Left hindlimb (tissue), 1 donor: ENCODE measurements around the gene SFR1.
A peak's percentile ranks its signal among the peaks of the same experiment; 100 is the strongest.
"Not testable (repeated sequence)": the region's sequence is repeated elsewhere in the genome, so short reads cannot be mapped to it uniquely, and the experiment has no call there.

Experiments used
- DNase-seq: peaks from one replicate; pipeline ENCODE4 v3.0.0-alpha.2; 2018

SFR1 gene

DNA sequence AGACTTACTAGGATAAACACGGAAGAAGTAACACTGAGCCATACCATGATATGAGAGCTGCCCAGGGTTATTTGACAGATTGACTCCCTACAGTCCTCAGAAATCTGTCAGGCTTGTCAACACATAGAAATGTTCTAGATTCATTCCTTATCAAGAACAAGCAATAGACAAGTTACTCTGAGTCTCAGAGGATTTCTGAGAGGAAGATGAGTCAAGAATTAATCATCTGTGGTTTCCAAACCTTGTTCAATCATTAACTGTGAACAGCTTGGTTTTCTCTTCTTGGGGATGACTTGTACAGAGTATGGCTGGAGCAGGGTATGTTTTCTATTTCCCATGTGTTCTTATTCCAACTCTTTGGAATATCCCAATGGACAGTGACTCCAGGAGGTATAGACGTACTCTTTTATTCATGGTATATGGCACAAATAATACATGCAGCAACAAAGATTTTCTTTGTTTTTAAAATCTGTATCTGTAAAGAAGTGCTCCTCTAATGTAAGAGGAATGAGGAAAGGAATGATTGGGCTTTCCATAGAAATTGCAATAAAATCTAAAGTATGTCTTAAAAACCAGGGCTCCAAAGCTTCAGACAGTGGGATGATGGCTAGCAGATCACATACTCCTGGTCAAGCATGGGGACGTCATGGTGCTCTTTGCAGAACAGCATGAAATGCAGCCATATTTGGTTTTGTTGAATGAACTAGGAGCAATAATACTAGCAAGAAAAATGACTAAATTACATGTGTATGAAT is 11.9 kb upstream of the SFR1 start:
- DNase-seq: no peak

DNA sequence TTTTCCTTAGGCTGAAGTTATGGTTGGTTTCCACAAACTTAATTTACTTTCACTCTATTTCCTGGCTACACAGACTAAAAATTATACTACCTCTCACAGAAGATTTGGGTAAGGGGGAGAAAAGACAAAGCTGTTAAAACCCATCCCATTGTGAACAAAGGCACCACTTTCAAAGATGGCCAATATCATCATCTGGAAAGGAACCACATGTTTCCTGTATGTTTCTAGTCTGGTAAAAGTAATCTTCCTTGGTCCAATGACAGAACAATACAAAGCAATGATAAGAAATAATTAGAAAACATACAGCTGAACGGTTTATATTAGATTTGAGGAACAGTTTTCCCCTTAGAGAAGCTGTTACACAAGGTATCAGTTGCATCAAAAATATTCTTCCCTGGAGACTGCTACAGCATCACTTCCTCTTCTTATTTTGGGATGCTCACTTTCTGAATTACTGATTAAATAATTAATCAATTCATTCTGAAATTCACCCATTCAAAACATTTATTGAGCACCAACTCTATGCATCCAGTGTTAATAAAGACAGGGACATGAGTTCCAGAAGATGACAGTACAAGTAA is 8.5 kb upstream of the SFR1 start:
- DNase-seq: no peak

DNA sequence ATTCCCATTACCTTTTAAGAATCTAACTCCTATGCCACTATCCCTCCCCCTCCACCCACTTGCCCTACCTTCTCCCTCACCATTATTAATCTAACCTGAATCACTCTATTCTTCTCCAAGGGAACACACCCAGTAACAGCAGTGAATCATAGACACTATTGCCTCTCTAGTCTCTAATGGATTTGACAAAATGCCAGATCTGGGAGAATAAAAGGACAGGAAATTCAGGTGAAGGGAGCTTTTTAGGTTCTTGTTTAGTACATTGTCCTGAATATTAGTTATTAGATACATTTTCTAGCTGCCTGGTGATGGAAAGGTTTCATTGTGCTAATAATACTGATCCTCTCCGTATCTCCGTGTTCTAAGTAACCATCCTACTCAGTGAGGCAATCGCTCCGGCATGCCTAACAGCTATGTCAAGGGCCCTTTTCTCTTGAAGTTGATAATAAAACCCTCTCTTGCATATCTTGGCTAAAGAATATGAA is 4.1 kb upstream of the SFR1 start:
- DNase-seq: no peak

DNA sequence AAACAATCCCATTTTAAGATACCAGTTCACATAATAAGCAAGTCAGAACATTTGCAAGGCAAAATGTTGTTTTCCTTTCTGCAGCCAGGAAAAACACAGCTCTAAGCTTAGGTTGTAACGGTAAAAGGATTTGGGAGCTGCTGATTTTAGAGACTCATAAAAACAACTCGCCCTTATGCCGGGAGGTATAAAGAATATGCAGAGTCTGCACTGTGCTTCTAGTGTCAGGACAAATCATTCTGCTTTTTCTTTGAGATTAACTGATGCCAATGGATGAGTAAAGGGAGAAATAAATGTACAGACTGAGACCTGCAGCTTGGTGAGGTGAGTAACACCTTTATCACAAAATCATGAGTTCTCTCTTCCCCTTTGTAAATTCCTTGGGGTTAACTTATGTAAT is 2.0 kb upstream of the SFR1 start:
- DNase-seq: no peak

DNA sequence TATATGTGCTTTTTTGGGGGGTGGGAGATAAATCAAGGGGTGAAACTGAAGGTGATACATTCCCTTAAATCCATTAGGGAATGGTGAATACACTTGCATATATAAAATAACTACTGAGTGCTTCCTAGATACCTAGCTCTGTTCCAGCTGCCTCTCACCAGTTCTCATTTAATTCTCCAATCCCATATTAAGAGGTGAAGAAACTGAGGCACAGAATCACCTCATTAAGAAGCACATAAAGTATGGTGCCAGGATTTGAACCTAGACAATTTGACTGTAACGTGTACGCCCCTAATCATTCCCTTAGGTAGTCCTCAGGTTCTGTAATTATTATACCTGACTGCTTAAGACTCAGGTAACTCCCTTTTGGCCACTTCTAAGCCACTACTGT is 1.5 kb upstream of the SFR1 start:
- no peak for DNase-seq

DNA sequence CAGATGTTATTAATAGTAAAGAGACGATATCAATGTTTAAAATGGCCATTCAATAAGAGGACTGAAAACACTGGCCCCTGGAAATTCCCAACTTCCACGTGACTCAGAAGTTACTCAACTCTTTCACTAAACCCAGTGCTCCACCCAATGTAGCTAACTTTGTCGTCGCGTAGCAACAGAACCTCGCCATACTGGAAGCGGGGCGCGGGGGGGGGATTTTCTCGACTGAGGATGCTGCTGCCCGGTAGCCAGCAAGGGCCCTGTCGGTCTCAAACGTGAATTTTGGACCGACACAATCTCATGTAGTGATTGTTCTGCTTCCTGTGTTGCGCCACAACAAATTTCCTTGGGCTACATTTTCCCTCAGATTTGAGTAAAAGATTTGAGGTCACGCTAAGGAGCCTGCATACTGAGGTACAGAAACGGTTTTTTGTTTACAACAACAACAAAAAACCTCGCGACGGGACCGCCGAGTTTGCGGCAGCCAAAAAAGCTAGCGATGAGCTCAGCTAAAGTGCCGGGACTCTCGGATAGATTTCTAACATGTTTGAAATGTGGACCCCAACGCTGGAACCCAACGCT is 977 bp upstream of the SFR1 start:
- DNase-seq: peak; percentile 93

DNA sequence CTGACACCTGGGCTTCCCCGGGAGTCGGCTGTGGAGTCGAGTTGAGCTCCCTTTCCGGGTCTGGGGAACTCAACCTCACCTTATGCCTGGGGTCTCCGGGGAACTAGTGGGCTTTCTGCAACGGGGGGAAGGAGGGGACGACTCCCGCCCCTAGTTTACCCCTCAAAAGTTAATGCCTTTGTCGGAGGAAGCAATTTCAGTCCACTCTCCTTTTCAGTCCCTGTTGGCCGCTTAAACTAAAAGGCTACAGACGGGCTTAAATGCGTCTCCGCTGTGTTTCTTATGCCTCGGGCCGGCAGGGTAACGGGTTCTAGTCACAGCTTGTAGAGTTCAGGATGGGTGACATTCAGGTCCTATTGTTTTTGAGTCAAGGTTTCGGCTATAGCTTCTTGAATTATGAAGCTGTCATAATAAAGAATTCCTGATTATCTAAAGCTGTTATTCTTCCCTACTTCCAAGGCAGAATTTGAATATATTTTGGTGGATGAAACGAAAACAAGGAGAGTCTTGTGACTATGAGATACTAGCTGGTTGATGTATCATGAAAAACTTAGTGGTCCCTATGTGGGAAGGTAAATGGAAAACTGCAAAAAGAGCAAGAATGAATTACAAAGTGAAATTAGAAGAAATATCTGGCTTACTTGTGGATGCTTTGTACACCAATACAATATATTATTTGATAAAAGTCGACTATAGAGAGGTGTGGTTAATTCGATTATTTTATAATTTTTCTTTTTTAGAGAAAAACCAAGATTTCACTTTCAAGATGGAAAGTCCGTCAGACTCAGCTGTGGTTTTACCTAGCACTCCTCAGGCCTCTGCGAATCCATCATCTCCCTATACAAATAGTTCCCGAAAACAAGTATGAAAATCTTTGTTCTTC is 495 bp downstream of the SFR1 start:
- no peak for DNase-seq

DNA sequence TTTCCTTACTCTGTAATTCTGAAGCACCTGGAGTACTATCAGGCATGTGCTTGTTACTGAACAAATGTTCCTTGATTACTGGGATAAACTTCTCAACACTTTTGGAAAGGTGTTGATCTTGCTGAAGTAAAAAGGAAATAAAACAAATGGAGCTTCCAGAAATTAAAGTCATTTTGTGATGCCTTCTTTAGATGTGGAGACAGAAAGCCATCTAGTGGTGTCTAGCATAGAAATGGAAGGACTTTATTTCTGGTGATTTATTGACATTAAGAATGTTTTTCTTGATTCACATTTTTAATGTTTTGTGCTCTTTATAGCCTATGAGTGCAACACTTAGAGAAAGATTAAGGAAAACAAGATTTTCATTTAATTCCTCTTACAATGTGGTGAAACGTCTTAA is 1.4 kb downstream of the SFR1 start:
- no peak for DNase-seq

DNA sequence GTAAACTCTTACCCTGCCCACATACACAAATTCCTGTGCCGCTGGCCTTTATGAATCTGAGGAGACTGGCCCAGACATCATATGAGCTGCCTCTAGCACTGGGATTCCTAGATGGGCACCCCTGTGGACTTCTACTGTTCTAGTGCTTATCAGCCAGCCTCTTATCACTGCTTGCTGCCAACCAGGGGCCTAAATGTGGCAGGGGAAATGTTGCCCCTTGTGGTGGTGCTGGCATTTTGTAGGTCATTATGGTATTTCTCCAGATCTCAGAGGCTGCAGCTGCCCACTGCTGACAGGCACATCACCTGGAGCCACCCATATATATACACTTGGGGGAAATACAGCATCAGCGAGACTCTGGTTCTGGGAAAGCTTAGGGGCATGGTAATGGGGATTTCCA is 5.4 kb downstream of the SFR1 start:
- DNase-seq: no peak

DNA sequence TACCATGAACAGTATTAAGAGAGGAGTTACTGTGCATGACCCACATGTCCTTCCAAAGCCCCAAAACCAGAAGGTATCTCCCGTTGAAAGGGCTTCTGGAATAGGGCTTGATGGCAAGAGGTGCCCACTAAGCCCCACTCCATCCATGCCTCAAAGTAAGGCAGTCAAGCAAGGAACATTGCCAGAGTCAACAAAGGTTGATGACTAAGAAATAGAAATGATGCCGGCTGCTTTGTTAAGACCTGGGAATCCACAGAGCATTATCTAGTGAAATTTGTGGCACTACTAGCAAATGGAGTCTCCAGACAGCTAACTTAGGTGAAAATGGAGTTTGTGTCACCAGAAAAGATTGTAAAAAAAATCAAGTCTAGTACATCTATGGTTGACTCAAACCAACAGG is 6.2 kb downstream of the SFR1 start:
- DNase-seq: no peak

DNA sequence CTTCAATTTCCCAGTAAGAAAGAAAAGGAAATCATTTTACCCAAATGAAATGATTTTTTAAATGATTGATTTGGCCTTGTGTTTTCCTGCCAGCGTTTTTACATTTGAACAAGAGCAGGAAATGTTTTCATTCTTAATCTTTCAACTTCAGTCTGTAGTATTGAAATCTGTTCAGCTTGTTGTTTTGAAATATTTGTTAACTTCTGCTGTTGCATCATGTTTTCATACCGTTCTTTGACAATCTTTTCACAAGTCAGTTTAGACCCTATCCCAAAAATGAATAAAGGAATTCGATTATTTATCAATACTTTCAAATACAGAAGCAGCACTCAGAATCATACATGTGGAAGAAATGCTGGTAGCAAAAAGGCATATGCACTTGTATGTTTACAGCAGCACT is 8.1 kb downstream of the SFR1 start:
- no peak for DNase-seq

DNA sequence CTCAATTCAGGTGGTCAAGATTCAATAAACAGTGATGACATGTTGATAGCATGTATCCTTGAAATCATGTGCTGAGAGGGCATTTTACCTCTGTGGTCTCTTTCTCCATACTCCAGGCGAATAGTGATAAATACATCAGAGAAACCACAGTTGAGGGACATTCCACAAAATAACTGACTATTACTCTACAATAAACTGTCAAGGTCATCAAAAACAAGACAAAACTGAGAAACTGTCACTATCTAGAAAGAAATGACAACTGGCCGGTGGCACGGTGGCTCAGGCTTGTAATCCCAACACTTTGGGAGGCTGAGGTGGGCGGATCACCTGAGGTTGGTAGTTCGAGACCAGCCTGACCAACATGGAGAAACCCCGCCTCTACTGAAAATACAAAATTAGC is 16.2 kb downstream of the SFR1 start:
- no peak for DNase-seq

DNA sequence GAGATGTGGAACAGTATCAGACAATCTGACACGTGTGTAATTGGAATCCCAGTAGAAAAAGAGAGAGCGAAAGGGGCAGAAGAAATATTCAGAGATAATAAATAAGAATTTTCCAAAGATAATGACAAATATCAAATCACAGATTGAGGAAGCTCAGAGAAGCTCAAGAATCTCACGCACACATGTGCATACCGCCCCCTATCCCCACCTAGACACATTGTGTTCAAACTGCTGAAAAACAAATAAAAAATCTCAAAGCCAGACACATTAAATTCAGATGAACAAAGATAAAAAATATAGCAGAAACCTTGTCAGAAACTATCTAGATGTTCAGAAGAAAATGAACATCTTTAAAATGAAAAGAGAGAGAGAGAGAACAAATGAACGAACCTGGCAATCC is 17.2 kb downstream of the SFR1 start:
- no peak for DNase-seq

DNA sequence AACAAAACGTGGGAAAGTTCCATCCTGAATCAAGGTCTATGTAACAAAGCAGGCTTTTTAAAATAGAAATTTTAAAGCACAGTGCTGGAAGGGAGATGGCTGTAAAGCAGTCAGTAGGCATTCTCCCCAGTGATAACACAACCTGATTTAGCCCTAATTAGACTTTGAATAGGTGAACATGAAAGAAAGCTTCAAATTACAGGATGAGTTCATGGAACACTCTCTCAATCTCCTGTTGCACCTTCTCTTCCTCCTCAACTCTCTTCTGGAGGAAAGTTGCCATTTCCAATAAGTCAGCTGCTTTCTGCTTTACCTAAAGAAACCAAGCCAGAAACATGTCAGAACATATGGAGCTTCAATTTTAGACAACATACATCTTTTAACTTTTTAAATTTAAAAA is 20.1 kb downstream of the SFR1 start:
- no peak for DNase-seq

DNA sequence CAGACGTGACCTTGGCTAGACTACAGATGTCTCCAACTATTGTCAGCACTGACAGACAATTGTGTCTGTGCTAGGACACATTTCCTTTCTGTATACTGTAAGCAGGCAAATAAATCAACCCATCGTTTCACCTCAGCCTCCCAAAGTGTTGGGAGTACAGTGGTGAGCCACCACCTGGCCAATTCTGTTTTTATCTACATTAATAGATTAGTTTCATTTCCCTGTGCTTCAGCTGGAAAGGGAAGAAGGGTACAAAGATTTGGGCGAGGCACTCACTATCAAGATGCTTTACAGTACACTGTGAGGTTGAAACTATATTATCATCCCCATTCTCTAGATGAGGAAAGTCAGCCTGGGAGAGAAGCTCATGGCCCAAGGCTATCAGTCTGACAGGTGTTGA is 21.9 kb downstream of the SFR1 start:
- DNase-seq: no peak

DNA sequence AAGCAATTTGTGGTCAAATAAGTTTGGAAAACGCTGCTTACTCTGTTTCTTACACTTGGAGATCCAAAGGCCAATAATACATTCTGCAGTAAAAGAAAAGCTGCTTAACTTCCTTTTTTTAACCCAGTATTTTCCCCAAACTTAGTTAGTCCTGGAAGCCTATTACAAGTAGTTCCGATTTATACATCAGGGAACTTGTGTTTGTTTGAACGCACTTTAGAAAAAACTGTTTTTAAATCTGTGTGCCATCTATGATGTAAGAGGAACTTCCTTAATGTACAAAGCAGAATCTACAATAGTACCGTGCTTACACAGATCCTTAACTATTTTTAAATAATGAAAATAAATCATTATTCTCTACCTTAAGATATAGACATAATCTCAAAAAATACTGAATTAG is 23.0 kb downstream of the SFR1 start:
- DNase-seq: no peak

DNA sequence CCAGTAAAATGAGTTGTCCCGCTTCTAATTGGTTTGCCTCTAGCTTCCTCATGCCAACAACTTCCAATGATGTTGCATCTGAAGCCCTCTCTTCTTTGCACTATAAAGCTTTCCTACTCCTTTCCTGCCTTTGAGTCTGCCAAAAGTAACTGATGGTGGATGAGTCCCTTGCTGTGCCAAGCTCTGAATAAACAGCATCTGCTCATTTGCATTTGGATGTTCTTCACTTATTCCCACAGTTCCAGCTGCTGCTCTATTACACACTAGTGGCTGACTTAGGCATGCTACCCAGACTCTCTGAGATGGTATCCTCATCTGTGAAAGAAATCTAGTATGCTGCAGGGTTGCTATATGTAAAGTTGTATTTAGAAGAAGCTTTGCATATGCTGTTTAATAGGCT is 24.9 kb downstream of the SFR1 start:
- DNase-seq: no peak

DNA sequence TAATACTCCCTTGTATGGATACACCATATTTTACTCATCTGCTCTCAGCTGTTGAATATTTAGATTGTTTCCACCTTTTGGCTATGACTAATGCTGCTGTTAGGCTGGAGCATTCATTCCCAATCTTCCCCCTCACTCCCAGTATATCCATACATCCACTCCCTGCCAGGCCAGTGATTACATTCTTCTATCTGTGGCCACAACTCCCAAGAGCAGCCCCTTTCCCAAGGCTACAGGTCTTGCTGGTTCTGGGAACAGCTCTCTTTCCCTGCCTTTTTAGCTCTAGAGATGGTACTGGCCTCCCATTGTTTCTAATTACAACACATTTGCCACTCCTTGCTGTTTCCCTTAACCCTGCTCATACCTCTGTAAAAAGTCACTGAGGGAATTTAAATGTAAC is 28.2 kb downstream of the SFR1 start:
- DNase-seq: no peak

DNA sequence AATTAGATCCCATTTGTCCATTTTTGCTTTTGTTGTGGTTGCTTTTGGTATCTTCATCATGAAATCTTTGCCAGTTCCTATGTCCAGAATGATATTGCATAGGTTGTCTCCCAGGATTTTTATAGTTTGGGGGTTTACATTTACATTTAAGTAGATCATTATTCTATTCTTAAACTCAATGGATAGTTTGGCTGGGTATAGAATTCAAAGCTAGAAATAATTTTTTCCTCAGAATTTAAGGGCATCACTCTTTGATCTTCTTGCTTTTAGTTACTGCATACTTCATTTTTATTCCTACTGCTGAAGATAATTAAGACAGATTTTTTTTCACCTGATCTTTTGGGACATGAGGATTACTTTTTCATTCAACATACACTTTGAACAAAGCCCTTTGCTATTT is 29.8 kb downstream of the SFR1 start:
- DNase-seq: no peak

DNA sequence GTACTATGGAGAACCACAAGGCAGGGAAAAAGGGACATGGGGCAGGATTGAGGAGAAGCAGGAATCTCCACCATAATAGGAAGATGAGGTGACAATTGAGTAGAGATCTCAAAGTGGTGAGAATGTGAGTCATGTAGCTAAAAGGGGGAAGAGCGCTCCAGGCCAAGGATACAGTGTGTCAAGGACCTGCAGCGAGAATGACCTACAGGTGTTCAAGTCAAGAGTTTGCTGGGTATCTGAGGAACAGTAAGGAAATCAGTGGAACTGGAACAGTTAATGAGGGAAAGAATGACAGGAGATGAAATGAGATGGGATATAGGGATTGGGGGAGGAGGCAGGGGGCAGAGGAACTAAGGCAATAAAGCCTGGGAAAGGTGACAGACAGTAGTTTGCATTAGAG is 33.6 kb downstream of the SFR1 start:
- DNase-seq: no peak

DNA sequence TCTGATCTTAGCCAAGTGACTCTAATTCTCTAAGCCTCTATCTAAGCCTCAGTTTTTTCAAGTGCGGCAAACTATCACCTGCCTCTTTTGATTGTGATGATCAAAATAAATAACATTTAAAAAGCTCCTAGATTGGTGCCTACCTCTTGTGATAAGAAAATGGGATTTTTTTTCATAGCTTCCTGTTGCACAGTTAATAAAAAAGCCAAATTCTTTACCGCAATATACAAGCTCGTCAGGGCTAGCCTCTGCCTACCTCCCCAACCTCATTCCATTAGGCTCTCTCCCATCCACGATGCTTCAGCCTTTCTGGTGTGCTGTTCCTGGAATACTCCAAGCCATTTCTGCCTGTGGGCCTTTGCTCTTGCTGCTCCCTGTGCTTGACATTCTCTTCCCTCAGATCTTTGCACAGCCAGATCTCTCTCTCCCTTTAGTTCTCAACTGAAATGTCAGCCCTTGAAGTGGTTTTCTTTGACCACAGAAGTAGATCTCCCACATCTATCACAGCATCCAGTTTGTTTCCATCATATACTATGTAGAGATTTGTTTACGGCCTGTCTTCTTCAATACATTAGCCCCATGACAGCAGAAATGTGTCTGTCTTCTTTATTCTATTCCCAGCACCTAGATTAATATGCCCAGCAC is 48.8 kb downstream of the SFR1 start:
- no peak for DNase-seq

DNA sequence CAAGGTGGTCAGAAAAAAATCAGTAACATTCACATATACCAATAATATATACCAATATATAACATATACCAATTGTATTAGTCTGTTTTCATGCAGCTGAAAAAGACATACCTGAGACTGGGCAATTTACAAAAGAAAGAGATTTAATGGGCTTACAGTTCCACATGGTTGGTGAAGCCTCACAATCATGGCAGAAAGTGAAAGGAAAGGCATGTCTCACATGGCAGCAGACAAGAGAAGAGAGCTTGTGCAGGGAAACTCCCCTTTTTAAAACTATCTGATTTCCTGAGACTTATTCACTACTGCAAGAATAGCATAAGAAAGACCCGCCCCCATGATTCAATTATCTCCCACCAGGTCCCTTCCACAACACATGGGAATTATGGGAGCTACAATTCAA is 52.2 kb downstream of the SFR1 start:
- DNase-seq: not testable (repeated sequence)
